A549 (cell line): ENCODE results near the gene C2CD5. TPM values are rescaled to one million over a fixed set of nuclear protein-coding genes. Genes with fewer than 3 reads are reported as not detected.

Experiments used
- ATAC-seq, 2 experiments: fragments of 200-7000 bp in 1 of 2; fragments of >200 bp in 1 of 2; cut with Nextera tagmentation in 1 of 2; cut with Tn5 transposase in 1 of 2; 3 replicates each; pipeline versions ENCODE4 v1.8.0 to v1.9.1; 2018 to 2020; ENCODE audit warnings: mild to moderate bottlenecking in 1 of 2, moderate library complexity in 1 of 2
- CTCF ChIA-PET: fragments of 300-600 bp; sonication (Branson Sonifier 250); formaldehyde crosslinking; extraction: SDS; loops from one replicate; lab custom pipeline; 2021; ENCODE audit warnings: antibody characterized with exemption, inconsistent platforms; lab: Yijun Ruan, JAX
- POLR2A ChIA-PET: fragments of 350-600 bp; formaldehyde crosslinking; extraction: SDS; loops from one replicate; lab custom pipeline; 2021; ENCODE audit warnings: antibody characterized with exemption, inconsistent platforms; lab: Yijun Ruan, JAX
- DNase-seq, 2 experiments: peaks; one replicate each; pipeline versions ENCODE4 v3.0.0 to v3.0.0-alpha.2; 2011 to 2016; ENCODE audit warnings: low read depth in 1 of 2, low spot score in 1 of 2
- FAIRE-seq: peaks from 2 replicates; lab custom pipeline; 2011; peaks lifted over from hg19 to GRCh38; lab: Jason Lieb, UNC
- H3K27ac ChIP-seq, 2 experiments: fragments of >200 bp; sonication (Bioruptor Twin); formaldehyde crosslinking; 3 replicates each; pipeline ENCODE4 v1.5.1; 2016 to 2017
- H3K4me1 ChIP-seq: fragments of >200 bp; sonication (Bioruptor Twin); formaldehyde crosslinking; 3 replicates; pipeline ENCODE4 v1.6.1; 2016
- H3K4me2 ChIP-seq: fragments of >200 bp; sonication (Bioruptor Twin); formaldehyde crosslinking; 3 replicates; pipeline ENCODE4 v1.6.1; 2016
- H3K4me3 ChIP-seq: fragments of >200 bp; sonication (Bioruptor Twin); formaldehyde crosslinking; 3 replicates; pipeline ENCODE4 v1.5.1; 2016
- H3K9me3 ChIP-seq: fragments of >200 bp; sonication (Bioruptor Twin); formaldehyde crosslinking; 3 replicates; pipeline ENCODE4 v1.6.1; 2016
- CBX2 ChIP-seq: fragments of 200-600 bp; sonication (generic); IDR thresholded peaks from 2 replicates; pipeline ENCODE4 v1.6.1; 2016; ENCODE audit warnings: low read depth, mild to moderate bottlenecking, borderline replicate concordance
- CHD2 ChIP-seq: fragments of 150-350 bp; IDR thresholded peaks from 2 replicates; pipeline ENCODE4 v1.6.1; 2014; ENCODE audit warnings: low read length; ENCODE audit not compliant: partially characterized antibody
- ELK1 ChIP-seq: fragments of 150-350 bp; IDR thresholded peaks from 2 replicates; pipeline ENCODE4 v1.6.1; 2014; ENCODE audit warnings: low read depth, mild to moderate bottlenecking, low read length
- FOXS1 ChIP-seq: fragments of 250-450 bp; sonication (Bioruptor Pico); IDR thresholded peaks from 2 replicates; pipeline ENCODE4 v1.5.0; 2020; ENCODE audit warnings: mild to moderate bottlenecking, moderate library complexity
- GATA3 ChIP-seq: IDR thresholded peaks from 2 replicates; pipeline ENCODE4 v1.6.1; 2012; ENCODE audit warnings: borderline replicate concordance
- HDAC2 ChIP-seq: fragments of 200-600 bp; sonication (generic); IDR thresholded peaks from 2 replicates; pipeline ENCODE4 v1.6.1; 2016
- HMGXB4 ChIP-seq: fragments of 250-450 bp; sonication (Bioruptor Pico); IDR thresholded peaks from 2 replicates; pipeline ENCODE4 v1.5.0; 2021; ENCODE audit warnings: mild to moderate bottlenecking, moderate library complexity, borderline replicate concordance
- HOXA7 ChIP-seq: fragments of 250-450 bp; sonication (Bioruptor Pico); IDR thresholded peaks from 2 replicates; pipeline ENCODE4 v1.5.0; 2020; ENCODE audit warnings: mild to moderate bottlenecking, moderate library complexity
- JUNB ChIP-seq: fragments of >200 bp; sonication (Bioruptor Twin); formaldehyde crosslinking; IDR thresholded peaks from 2 replicates; pipeline ENCODE4 v1.6.1; 2016
- KDM1A ChIP-seq: fragments of 200-600 bp; sonication (generic); IDR thresholded peaks from 2 replicates; pipeline ENCODE4 v1.6.1; 2016; ENCODE audit warnings: low read depth, mild to moderate bottlenecking
- KDM5A ChIP-seq: fragments of 200-600 bp; sonication (generic); IDR thresholded peaks from 2 replicates; pipeline ENCODE4 v1.6.1; 2016; ENCODE audit warnings: antibody characterized with exemption, mild to moderate bottlenecking
- MYC ChIP-seq: IDR thresholded peaks from 2 replicates; pipeline ENCODE4 v1.6.1; 2012; ENCODE audit warnings: mild to moderate bottlenecking, inconsistent platforms, low read length, improper control_type of control experiment, borderline replicate concordance
- POLR2A ChIP-seq: IDR thresholded peaks from 2 replicates; pipeline ENCODE4 v1.6.1; 2012; ENCODE audit warnings: mild to moderate bottlenecking, low read length
- POLR2AphosphoS2 ChIP-seq: conservative IDR thresholded peaks from 2 replicates; pipeline ENCODE4 v1.6.1; 2012; ENCODE audit warnings: low read length, improper control_type of control experiment, inconsistent platforms
- RAD21 ChIP-seq, 2 experiments: fragments of >200 bp in 1 of 2; sonication (Bioruptor Twin) in 1 of 2; formaldehyde crosslinking in 1 of 2; IDR thresholded peaks in 1 of 2; conservative IDR thresholded peaks in 1 of 2; 2 replicates in 1 of 2; 3 replicates in 1 of 2; pipeline ENCODE4 v1.6.1; 2012 to 2018; ENCODE audit warnings: inconsistent platforms in 1 of 2
- RARB ChIP-seq: fragments of 250-450 bp; sonication (Bioruptor Pico); IDR thresholded peaks from 2 replicates; pipeline ENCODE4 v1.8.0; 2021; ENCODE audit warnings: mild to moderate bottlenecking, moderate library complexity
- RCOR1 ChIP-seq: fragments of 150-350 bp; IDR thresholded peaks from 2 replicates; pipeline ENCODE4 v1.6.1; 2014; ENCODE audit warnings: antibody characterized with exemption, low read length, low read depth
- REST ChIP-seq: fragments of 200-600 bp; sonication (generic); IDR thresholded peaks from 2 replicates; pipeline ENCODE4 v1.6.1; 2016; ENCODE audit warnings: antibody characterized with exemption, mild to moderate bottlenecking, moderate library complexity
- TP53 ChIP-seq: fragments of 250-450 bp; sonication (Bioruptor Pico); IDR thresholded peaks from 2 replicates; pipeline ENCODE4 v1.5.0; 2021; ENCODE audit warnings: mild to moderate bottlenecking, moderate library complexity
- USF2 ChIP-seq: fragments of 450-650 bp; IDR thresholded peaks from 2 replicates; pipeline ENCODE4 v1.6.1; 2014; ENCODE audit warnings: antibody characterized with exemption
- ZC3H11A ChIP-seq: fragments of 450-650 bp; IDR thresholded peaks from 2 replicates; pipeline ENCODE4 v1.6.1; 2014; ENCODE audit warnings: antibody characterized with exemption, mild to moderate bottlenecking
- ZSCAN20 ChIP-seq: fragments of 250-450 bp; sonication (Bioruptor Pico); IDR thresholded peaks from 2 replicates; pipeline ENCODE4 v1.8.0; 2022; ENCODE audit warnings: mild to moderate bottlenecking, moderate library complexity
- WGBS: methylation state at CpG from one replicate; pipeline ENCODE4 v1.1.6; 2017; ENCODE audit errors: missing lambda C conversion rate; 5-methylcytosine and 5-hydroxymethylcytosine counted together
- polyA plus RNA-seq, 4 experiments: library from polyadenylated mRNA; depleted of rRNA in 3 of 4; stranded (reverse); fragments of >200 nt; fragmentation: RNase III in 1 of 4; extraction: RNeasy Plus Mini Kit Qiagen cat#74134 plus additional on column Dnase treatment in 1 of 4; gene quantifications; 2 replicates in 3 of 4; 3 replicates in 1 of 4; pipeline ENCODE4 v1.2.3, GENCODE V29; 2011 to 2017

The C2CD5 gene
- polyA plus RNA-seq, 2 of the 4 experiments (the other 2 are of a cell fraction): 14.1 to 39.7 TPM

- Histone ChIP-seq H3K4me1 (no peaks in the 10 kb centered on the region), H3K4me2 (no peak overlapping the region)
- no peak for ATAC-seq
- WGBS: 81% methylated on average over 3 of the region's 3 CpGs
- TF ChIP-seq HMGXB4 (CRISPR knock-in tag) (no peak), FOXS1 (CRISPR knock-in tag) (no peak), KDM1A (no peak), ZC3H11A (no peak), HDAC2 (no peak), POLR2A (no peak), REST (no peak), ZSCAN20 (CRISPR knock-in tag) (no peak), ELK1 (no peak), RARB (CRISPR knock-in tag) (no peak), TP53 (CRISPR knock-in tag) (no peak), KDM5A (no peak), CHD2 (no peak), RAD21 (conservative IDR thresholded peaks at IDR 0.05 in 1 of 2, IDR thresholded peaks at IDR 0.05 in 1 of 2) (no peak), RCOR1 (no peak), POLR2AphosphoS2 (no peak)
- TF ChIP-seq, all 56 proteins: peak for 0
- no peak for FAIRE-seq
- H3K4me3 ChIP-seq: no peak overlapping the region
- ChIA-PET POLR2A (no interaction called here), CTCF (no interaction called here)
- H3K27ac ChIP-seq: no peak overlapping the region
- no peak for DNase-seq
- H3K9me3 ChIP-seq: no peaks in the 10 kb centered on the region
These were observed 136.9 kb downstream of the C2CD5 start for GRCh38 chr12:22407397-22407796.

- H3K4me3 ChIP-seq: no peak overlapping the region
- no peak for DNase-seq
- no peak overlapping the region for H3K27ac ChIP-seq
- CTCF ChIA-PET: no interaction called here
- POLR2A ChIA-PET: no interaction called here
- no peak overlapping the region for H3K4me2 ChIP-seq
- no peak for TF ChIP-seq GATA3
- TF ChIP-seq HOXA7: no peak
- TF ChIP-seq POLR2AphosphoS2: no peak
- TF ChIP-seq MYC: no peak
- TF ChIP-seq USF2: no peak
- no peak for TF ChIP-seq JUNB
- no peak for TF ChIP-seq CBX2
- H3K9me3 ChIP-seq: no peaks in the 10 kb centered on the region
- H3K4me1 ChIP-seq: no peaks in the 10 kb centered on the region
- no peak for ATAC-seq
- WGBS: 34% methylated on average over 1 of the region's 1 CpG
- no peak for FAIRE-seq
These were observed 137.7 kb downstream of the C2CD5 start for GRCh38 chr12:22406627-22407026.
